Measurements from ENCODE around the gene CLRN3.

CLRN3 gene

DNA sequence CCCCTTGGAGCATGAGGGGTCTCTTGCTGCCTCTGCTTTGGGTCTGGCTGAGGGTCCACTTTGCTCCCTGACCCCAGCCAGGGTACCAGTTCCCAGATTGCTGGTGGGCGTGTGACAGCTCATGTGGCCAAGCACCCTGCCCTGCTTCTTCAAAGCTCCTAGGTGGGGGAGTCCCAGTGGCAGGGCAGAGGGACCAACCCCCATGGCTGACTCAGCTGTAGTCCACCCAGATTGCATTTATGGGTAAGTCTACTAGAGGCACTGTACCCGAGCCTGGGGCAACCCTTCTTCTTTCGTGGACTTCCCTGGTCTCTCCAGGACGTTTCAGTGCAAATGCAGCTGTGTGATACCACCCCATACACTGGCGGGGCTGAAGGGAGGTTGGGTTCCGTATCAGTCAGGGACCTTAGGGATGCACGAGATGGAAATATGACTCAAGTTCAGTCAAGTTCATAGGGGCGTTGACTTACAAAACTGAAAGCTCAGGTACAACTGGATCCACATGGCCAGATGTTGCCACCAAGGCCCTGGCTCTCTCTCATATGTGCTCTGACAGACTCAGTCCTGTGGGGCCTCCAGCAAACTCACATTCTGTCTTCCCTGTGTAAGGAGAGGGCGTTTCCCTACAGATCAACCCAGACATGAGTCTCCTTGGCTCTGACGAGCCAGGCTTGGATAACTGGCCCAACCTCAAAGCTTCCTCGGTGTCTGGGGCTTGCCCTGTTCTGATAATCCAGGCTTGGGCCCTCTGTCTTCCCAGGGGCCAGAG is 27.7 kb upstream of the CLRN3 start:
- in situ Hi-C loops (cut with HindIII; ENCODE audit: low sequenced_read_pairs) = loop anchor here (5.0 kb wide), 1 partner anchor 57 kb away; no protein-coding TSS in a partner anchor

DNA sequence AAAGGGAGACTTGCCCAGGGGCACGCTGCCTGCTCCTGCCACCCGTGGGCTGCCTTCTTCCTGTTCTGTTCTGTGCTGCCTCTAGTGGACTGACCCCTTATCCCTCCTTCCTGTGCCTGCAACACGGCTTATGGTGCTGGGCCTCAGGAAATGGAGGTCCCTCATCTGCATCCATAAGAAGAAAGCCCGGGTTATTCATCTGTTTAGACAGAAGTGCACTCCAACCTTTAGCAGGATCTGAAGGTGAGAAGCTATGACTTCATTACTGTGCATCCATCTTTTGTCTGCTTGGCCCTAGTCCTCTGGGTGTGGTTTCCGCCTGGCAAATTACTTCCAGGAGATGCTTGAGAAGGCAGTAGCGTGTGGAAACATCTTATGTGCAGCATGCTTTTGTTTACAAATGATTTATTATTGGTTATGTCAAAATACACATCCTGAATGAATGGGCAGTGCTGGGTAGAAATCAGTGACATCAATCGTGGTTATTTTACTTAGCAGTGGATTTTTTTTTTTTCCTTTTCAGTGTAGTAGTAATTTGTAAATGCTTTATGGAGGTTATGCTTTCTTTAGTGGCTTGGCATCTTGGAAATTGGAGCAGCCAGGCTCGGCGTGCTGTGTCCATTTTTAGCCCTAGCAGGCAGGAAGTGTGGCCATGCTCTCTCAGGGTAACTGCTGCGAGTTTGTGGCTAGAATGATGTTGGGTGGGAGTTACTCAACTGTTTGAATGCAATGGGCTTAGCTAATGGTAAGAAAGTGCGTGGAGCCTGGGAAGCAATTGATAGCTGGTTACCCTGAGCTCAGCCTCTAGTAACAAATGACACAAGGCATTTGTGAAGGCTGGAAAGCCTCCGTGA is 26.9 kb upstream of the CLRN3 start:
- in situ Hi-C loops (cut with HindIII; ENCODE audit: low sequenced_read_pairs) = loop anchor here (5.0 kb wide), 1 partner anchor 58 kb away; no protein-coding TSS in a partner anchor

DNA sequence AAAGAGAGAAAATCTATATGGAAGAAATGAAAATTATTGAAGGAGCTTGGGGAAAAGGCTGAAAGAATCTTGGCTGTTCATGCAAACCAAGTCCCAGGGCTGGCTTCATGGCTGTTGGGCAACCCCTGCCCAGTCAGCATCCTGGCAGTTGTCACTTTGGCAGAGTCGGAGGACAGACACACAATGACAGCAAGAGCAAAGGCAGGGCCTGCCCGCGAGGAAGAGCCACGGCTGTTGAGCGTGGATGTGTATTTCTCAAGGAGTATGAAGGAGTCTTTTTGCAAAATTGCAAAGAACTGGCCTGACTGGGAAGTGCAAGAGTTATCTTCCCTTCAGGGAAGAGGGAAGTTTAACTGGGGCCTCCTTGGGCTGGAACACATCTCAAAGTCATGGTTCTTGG is 25.8 kb upstream of the CLRN3 start:
- in situ Hi-C loops (cut with HindIII; ENCODE audit: low sequenced_read_pairs) = no loop called here

DNA sequence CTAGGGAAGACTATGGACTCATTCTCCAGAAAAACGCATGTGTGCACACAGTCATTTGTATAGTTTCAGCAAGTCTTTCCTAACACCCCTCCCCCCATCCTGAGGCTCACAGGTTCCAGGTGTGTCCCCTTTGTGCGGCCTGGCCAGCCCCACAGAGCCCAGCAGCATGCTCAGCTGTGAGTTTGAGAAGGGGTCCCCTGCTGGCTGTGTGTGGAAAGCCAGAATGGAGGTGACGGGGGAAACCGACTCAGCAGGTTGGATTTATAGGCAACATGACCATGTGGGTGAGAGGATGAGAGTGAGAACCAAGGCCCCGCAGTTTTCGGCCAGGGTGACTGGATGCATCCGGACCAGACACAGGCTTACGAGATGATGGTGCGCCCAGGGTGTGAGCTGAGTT is 24.1 kb upstream of the CLRN3 start:
- in situ Hi-C loops (cut with HindIII; ENCODE audit: low sequenced_read_pairs) = no loop called here

DNA sequence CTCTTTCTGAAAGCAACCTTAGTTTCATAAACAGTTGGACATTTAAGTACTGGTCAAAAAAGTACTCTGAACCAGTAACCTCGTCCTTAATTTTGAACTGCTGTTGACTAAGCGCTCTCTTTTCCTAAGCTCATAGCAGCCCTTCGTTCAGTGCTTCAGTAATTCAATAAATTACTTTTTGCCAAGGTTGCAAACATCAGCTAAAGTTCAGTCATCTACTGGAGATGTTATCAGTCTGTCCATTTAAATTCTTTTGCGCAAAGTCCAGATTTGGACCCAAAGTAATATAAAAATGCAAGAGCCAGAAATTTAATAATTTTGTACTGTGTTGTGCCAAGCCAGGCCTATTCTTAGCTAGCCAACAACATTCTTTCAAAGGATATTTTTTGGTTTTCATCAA is 22.6 kb upstream of the CLRN3 start:
- in situ Hi-C loops (cut with HindIII; ENCODE audit: low sequenced_read_pairs) = no loop called here

DNA sequence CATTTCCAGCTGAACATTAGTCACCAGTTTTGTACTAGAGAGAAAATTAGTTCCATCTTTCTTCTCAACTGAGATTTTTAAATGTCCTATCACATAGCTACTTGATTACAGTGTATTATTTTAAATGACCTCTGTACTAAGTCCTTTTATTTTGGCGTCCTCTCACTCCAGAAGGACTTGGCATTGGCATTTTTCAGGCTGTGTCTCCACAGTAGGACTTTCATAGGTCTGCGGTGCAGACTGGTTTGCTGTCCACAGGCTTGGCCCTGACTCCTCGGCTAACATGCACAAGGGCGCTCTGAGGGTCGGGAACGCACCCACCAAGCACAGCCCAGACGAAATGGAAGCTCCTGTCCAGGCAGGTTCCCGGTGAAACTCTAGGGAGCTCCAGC is 20.6 kb upstream of the CLRN3 start:
- in situ Hi-C loops (cut with HindIII; ENCODE audit: low sequenced_read_pairs) = loop anchor here (5.0 kb wide), 3 partner anchors 36 to 99 kb away; no protein-coding TSS in a partner anchor

DNA sequence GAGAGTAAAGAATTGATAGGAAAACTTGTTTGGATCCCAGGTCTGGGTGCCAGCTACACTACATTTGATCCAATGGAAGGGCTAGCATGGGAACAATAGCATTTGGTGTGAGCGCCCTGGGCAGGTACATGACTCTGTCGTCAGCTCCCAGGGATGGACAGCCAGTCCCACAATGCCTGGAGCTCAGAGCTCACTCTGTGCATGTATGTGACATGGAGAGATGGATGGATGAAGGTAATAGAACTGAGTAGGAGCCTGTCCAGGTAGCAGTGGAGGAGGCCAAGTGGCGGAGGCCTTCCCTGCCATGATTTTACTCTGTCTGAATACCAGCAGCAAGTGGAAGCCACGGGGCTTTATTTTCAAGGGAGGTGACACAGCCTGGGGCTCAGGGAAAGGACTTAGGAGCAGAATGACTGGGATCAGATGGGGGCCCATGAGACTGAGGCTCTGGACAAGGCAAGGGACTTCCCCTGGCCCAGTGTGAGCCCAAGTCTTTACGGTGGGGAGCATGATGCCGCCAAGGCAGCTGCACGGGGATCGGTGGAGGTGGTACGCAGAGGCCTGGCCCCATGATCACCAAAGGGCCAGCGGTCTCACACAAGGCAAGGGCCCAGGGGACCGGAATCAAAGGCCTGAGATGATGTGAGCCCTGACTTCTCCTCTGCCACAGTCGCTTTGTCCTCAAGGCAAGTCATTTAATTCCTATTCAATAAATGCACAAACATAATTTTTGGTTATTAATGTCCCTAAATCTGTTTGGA is 20.0 kb upstream of the CLRN3 start:
- in situ Hi-C loops (cut with HindIII; ENCODE audit: low sequenced_read_pairs) = loop anchor here (5.0 kb wide), 3 partner anchors 35 to 100 kb away; no protein-coding TSS in a partner anchor

DNA sequence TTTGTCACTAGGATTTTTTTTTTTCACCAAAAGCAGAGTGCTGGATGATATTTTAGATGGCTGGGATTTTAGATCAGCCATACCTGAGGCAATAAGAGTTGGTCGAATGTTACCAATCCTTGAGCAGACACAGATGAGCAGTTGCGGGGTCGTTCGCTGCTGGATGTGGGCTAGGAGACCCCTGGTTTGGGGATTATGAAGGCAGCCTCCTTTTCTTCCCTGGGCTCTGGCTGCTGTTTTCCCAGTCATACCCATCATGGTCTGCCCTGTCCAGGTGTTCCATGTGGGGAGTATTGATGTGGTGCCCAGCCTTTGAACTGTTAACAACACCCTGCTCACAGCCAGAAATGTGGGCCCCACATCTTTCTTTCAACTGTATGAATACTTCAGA is 19.1 kb upstream of the CLRN3 start:
- in situ Hi-C loops (cut with HindIII; ENCODE audit: low sequenced_read_pairs) = loop anchor here (5.0 kb wide), 3 partner anchors 35 to 100 kb away; no protein-coding TSS in a partner anchor

DNA sequence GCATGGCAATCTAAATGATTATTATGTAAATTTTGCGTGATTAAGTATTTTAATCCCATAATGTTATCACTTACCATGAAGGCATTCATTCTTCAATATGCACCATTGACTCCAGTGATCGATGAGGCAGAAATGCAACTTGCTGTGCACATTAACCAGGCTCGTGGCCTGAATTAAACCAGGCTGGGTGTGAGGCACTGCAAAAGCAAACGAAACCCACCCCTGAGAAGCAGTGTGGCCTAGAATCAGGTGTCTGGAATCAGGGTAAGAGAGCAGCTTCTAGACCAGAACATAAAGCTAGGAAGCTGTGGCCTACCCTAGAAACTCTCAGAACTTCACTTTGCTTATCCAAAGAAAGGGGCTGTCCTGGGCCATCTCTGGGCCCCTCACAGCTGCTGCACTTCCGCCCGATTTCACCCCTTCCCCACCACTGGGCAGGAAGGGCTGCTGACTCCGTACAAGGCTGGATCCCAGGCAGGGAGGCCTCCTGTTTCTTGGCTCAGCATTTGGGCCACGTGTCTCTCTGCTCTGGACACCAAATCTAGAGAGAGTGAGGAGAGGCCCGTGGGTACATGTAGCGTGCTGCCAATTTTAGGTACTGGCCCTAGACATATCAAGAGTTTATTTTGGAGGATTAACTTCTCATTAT is 18.6 kb upstream of the CLRN3 start:
- in situ Hi-C loops (cut with HindIII; ENCODE audit: low sequenced_read_pairs) = loop anchor here (5.0 kb wide), 3 partner anchors 34 to 101 kb away; no protein-coding TSS in a partner anchor

DNA sequence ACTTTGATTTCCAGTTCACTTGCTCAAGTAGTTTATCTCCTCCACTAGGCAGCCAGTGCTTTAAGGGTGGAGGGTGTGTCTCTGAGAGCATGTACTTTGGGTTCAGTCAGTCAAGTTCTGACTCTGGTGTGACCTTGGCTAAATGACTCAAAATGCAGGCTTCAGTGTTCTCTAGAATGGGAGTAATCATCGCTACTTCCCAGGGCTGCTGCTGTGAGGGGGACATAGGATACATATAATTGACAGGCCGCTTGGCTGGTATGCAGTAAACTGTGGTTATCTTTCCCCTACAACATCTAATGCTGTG is 17.7 kb upstream of the CLRN3 start:
- in situ Hi-C loops (cut with HindIII; ENCODE audit: low sequenced_read_pairs) = loop anchor here (5.0 kb wide), 3 partner anchors 33 to 102 kb away; no protein-coding TSS in a partner anchor

DNA sequence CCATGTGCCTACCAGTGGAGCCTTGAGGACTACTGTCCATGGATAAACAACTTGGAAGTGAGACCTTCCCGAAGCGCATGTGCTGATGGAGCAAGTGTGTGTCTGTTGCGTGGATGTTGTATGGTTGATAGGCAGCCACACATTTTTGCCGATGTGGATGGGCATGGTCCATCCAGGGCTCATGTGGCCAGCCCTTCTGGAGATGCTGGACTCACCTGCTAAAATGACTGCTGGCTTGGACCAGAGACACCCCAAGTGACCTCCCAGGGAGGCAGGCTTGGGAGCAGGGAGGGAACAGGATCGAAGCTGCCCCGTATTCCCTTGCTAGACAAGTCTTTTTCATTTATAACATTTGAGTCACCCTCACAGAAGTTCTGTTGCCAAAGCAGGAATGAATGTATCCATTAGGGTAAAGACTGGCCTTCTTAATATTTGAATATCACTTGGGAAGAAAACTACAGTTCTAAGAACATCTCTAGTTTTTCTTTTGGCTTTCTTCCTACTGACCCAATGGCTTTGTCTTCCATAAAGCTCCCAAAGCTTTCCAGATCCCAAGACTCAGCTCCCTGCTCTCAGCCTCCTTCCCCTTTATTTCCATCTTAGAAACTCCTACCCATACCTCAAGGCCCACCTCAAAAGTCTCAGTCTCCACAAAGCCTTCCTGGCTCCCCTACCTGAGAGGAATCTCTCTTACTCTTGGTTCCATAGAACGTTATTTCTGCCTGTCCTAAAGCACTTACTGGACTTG is 17.1 kb upstream of the CLRN3 start:
- in situ Hi-C loops (cut with HindIII; ENCODE audit: low sequenced_read_pairs) = loop anchor here (5.0 kb wide), 3 partner anchors 33 to 102 kb away; no protein-coding TSS in a partner anchor

DNA sequence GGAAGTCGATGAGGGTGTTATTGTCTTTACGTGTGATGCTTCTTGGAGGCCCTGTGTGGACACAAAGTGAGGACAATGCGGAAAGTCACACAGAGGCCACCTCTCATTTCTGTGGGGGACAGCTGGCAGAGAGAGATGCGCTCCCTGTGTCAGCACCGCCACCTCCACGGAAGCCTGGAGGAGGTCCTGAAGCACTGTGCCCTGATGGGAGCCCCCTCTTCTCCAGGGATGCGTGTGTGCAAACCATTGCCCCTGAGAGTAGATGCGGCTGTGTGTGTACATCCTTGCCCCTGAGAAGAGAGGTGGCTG is 16.2 kb upstream of the CLRN3 start:
- in situ Hi-C loops (cut with HindIII; ENCODE audit: low sequenced_read_pairs) = no loop called here

DNA sequence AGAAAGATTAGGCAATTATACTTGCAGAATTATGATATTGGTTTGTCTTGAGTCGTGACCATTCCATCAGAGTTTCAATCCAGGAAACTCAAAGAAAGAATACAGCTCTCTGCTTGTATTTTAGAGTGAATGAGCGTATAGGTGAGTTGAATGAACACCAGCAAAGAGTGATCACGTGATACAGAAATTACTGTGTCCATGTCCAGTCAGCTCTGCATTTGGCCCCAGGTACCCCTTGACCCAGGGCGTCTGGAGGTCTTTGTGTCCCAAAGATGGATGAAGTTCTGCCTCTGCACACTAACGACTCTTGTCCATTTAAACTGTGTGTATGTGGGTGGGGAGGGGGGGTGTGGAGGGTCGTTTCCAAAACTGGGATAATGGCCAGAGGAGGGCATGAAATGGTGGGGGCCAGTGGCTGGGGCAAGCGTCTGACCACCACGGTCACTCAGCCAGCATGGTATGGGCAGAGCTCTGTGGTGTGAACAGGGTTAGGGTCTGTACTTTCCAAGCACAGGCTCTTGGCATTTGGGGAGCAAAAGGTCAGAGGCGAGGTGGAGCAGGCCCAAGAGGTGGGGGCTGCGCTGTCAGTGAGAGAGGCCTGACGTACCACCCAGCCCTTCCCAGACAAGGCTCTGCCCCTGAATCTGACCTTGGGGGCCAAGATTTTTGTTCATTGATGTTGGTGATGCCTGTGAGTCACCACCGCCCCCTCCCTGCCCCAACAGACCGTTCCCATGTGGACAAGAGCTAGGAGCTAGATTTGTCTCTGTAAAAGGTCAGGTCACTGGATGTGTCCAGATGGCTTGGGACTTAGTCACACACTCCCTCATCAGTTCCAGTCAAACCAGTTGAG is 15.6 kb upstream of the CLRN3 start:
- in situ Hi-C loops (cut with HindIII; ENCODE audit: low sequenced_read_pairs) = no loop called here

DNA sequence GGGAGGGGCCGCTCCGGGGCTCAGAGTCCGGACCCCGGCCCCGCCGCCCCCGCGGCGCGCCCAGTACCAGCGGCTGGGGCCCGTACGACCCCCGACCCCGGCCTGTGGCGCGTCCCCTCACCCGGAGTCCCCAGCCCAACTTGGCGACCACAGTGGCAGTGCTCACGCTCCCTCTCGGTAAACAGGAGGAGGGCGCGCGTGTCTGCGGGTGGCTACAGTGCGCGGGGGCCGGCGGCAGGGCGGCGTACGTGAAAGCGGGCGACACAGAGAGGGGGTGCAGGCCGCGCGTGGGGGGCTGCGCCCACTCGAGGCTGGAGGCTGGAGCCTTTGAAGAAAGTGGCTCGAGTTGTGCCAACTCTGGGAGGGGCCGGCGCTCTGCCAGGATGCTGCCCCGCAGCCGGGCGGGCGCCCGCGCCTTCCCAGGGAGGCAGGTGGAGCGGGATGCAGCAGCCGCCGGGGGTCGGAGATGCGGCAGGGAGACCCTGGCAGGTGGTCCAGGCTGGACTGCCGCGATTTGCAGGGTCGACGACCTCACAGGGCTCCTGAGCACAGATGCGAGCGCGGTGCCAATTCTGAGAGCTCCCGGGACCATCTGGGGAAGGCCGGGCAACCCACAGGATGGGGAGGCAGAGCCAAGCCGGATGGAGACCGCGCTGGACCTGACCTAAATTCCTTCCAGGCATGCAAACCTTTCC is 14.8 kb upstream of the CLRN3 start:
- in situ Hi-C loops (cut with HindIII; ENCODE audit: low sequenced_read_pairs) = no loop called here

DNA sequence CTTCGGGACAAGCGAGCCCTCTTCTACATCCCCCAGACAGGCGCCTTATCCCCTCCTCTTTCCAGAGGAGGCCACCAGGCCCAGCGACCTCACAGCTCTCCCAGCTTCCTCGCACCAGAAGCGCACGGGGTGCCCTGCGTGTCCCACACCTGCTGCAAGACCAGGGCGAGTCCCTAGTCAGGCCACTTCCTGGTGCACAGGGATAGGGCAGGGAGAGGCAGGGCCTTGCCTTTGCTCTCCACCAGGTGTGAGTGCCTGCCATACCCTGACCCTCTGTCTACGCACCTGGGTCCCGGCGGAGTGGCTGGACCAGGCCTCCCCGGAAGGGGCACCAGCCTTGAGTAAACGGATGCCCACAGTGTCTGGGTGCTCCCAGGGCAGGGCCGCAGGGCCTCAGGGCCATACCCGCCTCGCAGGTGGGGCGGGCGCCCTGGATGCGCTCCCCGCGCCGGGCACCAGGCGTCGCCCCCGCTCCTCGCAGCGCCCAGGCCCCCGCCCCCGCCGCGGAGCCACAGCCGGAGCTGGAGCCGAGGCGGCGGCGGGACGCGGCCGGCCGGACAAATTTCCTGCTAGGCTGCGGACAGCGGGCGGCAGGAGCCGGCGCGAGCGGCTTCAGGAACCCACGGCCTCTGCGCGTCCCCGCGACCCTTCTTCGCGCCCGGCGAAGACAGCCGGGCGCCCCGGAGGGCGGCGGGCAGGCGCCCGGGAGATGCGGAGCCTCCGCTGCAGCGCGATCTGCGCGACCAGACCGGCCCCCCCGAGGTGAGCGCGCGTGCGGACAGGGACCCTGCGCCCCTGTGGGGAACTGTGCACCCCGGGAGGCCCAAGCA is 14.0 kb upstream of the CLRN3 start, which contains the start of gene PTPRE:
TSS of gene PTPRE (plus strand) at position 556 of the 830 bp plus-strand sequence. CDS start 133,779 bp downstream, outside the sequence.
- in situ Hi-C loops (cut with HindIII; ENCODE audit: low sequenced_read_pairs) = no loop called here

DNA sequence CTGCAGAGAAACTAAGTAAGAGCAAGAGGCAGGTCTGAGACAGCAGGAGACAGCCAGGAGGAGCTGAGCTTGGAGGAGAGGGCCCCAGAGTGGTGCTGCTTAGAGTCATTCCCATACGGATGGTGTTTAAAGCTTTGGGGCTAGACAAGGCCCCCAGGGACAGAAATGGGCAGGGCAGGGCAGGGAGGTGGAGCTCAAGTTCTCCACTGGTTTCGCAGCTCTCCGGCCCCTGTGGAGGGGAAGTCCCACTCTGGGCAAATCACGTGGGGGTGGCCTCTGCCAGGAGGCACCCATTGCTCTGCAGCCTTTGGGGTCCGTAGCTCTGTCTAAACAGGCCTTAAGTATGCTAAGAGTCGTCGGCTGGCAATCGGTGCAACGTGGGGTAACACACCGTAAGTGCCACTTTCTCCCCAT is 13.1 kb upstream of the CLRN3 start:
- in situ Hi-C loops (cut with HindIII; ENCODE audit: low sequenced_read_pairs) = no loop called here

DNA sequence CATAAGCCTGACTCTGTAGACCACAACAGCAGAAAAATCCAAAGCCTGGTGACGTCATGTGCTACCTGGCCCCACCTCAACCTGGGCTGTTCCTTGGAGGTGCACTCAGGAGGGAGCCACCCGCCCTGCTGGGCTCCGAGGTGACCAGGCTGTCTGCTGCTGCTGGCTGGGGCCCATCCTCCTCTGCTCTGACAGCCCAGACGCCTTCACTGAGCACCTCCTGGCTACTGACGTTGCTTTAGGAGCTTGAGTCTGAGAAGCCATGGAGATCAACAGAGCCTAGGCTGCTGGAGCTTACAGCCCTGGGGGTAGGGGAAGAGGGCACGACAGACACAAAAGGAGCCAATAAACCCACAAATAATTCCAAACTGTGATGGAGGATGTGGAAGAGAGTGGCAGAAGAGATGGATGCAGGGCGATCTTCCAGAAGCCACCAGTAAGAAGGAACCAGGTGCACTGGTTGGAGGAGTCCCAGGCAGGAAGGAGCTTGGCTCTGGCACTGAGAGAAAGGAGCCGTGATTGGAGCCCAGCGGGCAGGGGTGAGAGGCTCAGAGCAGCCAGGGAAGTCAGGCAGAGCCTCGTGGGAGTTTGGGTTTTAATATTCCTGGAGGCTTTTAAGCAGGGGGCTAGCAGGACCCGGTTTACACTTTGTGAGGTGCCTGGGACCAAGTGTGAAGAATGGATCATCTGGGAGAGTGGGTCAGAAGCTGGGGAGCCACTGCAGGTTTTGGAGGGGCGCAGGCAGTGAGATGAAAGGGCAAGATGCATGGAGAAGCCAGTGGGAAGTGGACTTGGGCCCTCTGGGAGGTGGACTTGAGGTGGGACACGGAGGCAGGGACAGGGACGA is 12.5 kb upstream of the CLRN3 start:
- in situ Hi-C loops (cut with HindIII; ENCODE audit: low sequenced_read_pairs) = no loop called here

All from endothelial cell of hepatic sinusoid (primary cell).